ENCODE results near the gene GYS1.

The GYS1 gene

DNA sequence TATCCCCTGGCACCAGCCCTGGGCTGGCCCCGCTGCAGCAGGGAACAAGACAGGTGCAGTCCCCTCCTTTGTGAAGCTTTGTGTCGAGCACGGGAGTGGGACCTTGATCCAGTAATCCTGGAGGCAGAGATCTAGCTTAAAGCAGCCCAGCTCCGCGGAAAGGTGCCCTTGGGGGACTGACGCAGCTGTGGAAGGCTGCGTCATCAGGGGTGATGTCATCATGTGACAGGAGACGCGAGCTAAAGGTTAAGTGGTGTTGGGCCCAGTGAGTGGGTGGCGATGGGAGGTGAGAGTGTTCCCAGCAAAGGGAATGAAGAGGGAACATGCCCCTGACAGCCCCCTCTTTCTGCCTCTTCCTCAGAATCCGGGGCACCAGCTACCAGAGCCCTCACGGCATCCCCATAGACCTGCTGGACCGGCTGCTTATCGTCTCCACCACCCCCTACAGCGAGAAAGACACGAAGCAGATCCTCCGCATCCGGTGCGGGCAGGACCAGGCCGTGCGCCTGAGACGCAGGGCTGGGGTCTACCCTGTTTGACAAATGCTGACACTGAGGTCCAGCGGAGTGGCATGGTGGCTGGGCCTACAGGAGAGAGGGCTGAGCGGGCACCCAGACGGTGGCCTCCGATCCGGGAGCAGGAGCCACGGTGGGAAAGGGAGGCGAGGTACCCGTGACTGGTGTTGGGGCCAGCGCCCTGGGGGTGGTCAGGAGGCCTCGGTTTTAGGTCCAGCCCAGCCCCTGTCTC is 21.2 kb upstream of the GYS1 start:
- H3K27me3 ChIP-seq (ENCODE audit: control insufficient read depth in 1 of 2, insufficient read depth in 1 of 2, low read length in 2 of 2), result peaks cover 5 to 8% of the 10 kb centered on the region in 2 experiments
- H3K9ac ChIP-seq (ENCODE audit: low read length), result no peak overlapping the region
- H2AFZ ChIP-seq (ENCODE audit: low read depth, low read length), result no peak overlapping the region
- H3K27ac ChIP-seq (ENCODE audit: low read length, poor library complexity, severe bottlenecking), result no peak overlapping the region
- no peak overlapping the region for H2BK15ac ChIP-seq (ENCODE audit: low read depth, poor library complexity, severe bottlenecking)
- H3K4ac ChIP-seq (ENCODE audit: low read depth in 1 of 2, low read length in 2 of 2), result no peak overlapping the region
- H3K4me3 ChIP-seq (ENCODE audit: insufficient read depth in 1 of 2, low read depth in 1 of 2, low read length in 2 of 2), result no peak overlapping the region
- no peak overlapping the region for H2BK12ac ChIP-seq (ENCODE audit: low read length in 2 of 2)
- no peak overlapping the region for H3K14ac ChIP-seq (ENCODE audit: low read length in 2 of 2)
- WGBS, result 89% methylated on average over 31 of the region's 32 CpGs
- no peak overlapping the region for H3K4me2 ChIP-seq (ENCODE audit: low read length, poor library complexity, severe bottlenecking)
- H2AK5ac ChIP-seq (ENCODE audit: low read length, severe bottlenecking), result no peak overlapping the region
- no peaks in the 10 kb centered on the region for H3K9me3 ChIP-seq (ENCODE audit: control insufficient read depth, low read length)
- H3K18ac ChIP-seq (ENCODE audit: low read depth in 1 of 2, low read length in 2 of 2), result no peak overlapping the region
- no peak overlapping the region for H2BK5ac ChIP-seq (ENCODE audit: low read depth, low read length, poor library complexity, severe bottlenecking)
- H3K4me1 ChIP-seq (ENCODE audit: control insufficient read depth, insufficient read depth, low read depth, low read length), result peaks cover 10% of the 10 kb centered on the region
- H3K23ac ChIP-seq (ENCODE audit: low read length in 2 of 2), result no peak overlapping the region
- H3K36me3 ChIP-seq (ENCODE audit: control insufficient read depth in 1 of 2, insufficient read depth in 2 of 2, low read depth in 1 of 2, low read length in 2 of 2), result peaks cover 60 to 67% of the 10 kb centered on the region in 2 experiments
- H2BK120ac ChIP-seq (ENCODE audit: low read depth, low read length), result no peak overlapping the region
- DNase-seq, result peak; percentile 44
- H4K8ac ChIP-seq (ENCODE audit: low read length), result no peak overlapping the region
- no peak overlapping the region for H4K91ac ChIP-seq (ENCODE audit: low read length)
- no peaks in the 10 kb centered on the region for H3K79me1 ChIP-seq (replicated peaks; ENCODE audit: low read length, poor library complexity, severe bottlenecking)

DNA sequence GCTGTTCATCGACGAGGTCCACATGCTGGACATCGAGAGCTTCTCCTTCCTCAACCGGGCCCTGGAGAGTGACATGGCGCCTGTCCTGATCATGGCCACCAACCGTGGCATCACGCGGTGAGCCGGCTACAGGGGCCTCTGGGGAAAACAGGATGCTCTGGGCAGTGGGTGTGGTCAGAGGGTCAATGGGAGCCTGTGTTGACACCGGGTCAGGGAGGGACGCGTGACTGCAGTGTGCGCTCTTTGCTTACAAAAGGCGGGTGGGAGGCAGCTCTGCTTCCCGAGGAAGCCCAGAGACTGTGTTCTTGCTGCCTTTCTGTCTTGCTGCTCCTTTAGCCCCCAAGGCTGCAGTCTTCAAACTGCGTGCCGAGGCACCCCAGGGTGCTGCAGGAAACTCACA is 18.1 kb upstream of the GYS1 start:
- H2AK5ac ChIP-seq (ENCODE audit: low read length, severe bottlenecking), result no peak overlapping the region
- no peak overlapping the region for H3K18ac ChIP-seq (ENCODE audit: low read depth in 1 of 2, low read length in 2 of 2)
- H3K4me3 ChIP-seq (ENCODE audit: insufficient read depth in 1 of 2, low read depth in 1 of 2, low read length in 2 of 2), result no peak overlapping the region
- no peak overlapping the region for H3K9ac ChIP-seq (ENCODE audit: low read length)
- DNase-seq, result no peak
- no peak overlapping the region for H4K91ac ChIP-seq (ENCODE audit: low read length)
- H4K8ac ChIP-seq (ENCODE audit: low read length), result no peak overlapping the region
- peaks cover 1% of the 10 kb centered on the region for H3K79me1 ChIP-seq (replicated peaks; ENCODE audit: low read length, poor library complexity, severe bottlenecking)
- no peaks in the 10 kb centered on the region for H3K27me3 ChIP-seq (ENCODE audit: control insufficient read depth in 1 of 2, insufficient read depth in 1 of 2, low read length in 2 of 2)
- H3K4me1 ChIP-seq (ENCODE audit: control insufficient read depth, insufficient read depth, low read depth, low read length), result no peaks in the 10 kb centered on the region
- no peak overlapping the region for H3K27ac ChIP-seq (ENCODE audit: low read length, poor library complexity, severe bottlenecking)
- H2AFZ ChIP-seq (ENCODE audit: low read depth, low read length), result no peak overlapping the region
- H2BK120ac ChIP-seq (ENCODE audit: low read depth, low read length), result no peak overlapping the region
- WGBS, result 87% methylated on average over 17 of the region's 17 CpGs
- H3K9me3 ChIP-seq (ENCODE audit: control insufficient read depth, low read length), result no peaks in the 10 kb centered on the region
- H2BK5ac ChIP-seq (ENCODE audit: low read depth, low read length, poor library complexity, severe bottlenecking), result no peak overlapping the region
- no peak overlapping the region for H2BK15ac ChIP-seq (ENCODE audit: low read depth, poor library complexity, severe bottlenecking)
- H3K4me2 ChIP-seq (ENCODE audit: low read length, poor library complexity, severe bottlenecking), result no peak overlapping the region
- H3K36me3 ChIP-seq (ENCODE audit: control insufficient read depth in 1 of 2, insufficient read depth in 2 of 2, low read depth in 1 of 2, low read length in 2 of 2), result peaks cover 70 to 74% of the 10 kb centered on the region in 2 experiments
- H3K23ac ChIP-seq (ENCODE audit: low read length in 2 of 2), result no peak overlapping the region
- no peak overlapping the region for H3K14ac ChIP-seq (ENCODE audit: low read length in 2 of 2)
- H2BK12ac ChIP-seq (ENCODE audit: low read length in 2 of 2), result no peak overlapping the region
- no peak overlapping the region for H3K4ac ChIP-seq (ENCODE audit: low read depth in 1 of 2, low read length in 2 of 2)

DNA sequence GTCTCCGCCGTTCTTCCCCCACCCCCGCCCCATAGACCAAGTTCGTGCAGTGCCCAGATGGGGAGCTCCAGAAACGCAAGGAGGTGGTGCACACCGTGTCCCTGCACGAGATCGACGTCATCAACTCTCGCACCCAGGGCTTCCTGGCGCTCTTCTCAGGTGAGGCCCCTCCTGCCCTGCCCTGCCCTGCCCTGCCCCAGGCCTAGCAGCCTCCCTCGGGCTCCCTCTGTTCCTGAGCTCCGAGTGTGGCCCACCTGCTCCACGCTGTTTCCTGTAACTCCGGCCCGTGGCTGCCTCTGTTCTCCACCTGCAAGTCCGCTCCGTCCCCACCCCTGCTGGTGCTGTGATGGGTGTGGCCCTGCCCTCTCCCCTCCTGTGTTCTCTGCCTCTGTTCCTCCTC is 17.3 kb upstream of the GYS1 start:
- Histone ChIP-seq H3K4me2 (ENCODE audit: low read length, poor library complexity, severe bottlenecking) (no peak overlapping the region), H3K79me1 (replicated peaks; ENCODE audit: low read length, poor library complexity, severe bottlenecking) (peaks cover 6% of the 10 kb centered on the region), H4K8ac (ENCODE audit: low read length) (no peak overlapping the region), H3K14ac (ENCODE audit: low read length in 2 of 2) (no peak overlapping the region), H3K27ac (ENCODE audit: low read length, poor library complexity, severe bottlenecking) (no peak overlapping the region), H2BK12ac (ENCODE audit: low read length in 2 of 2) (no peak overlapping the region), H3K18ac (ENCODE audit: low read depth in 1 of 2, low read length in 2 of 2) (no peak overlapping the region), H2BK5ac (ENCODE audit: low read depth, low read length, poor library complexity, severe bottlenecking) (no peak overlapping the region), H2AFZ (ENCODE audit: low read depth, low read length) (no peak overlapping the region), H3K23ac (ENCODE audit: low read length in 2 of 2) (no peak overlapping the region), H2BK15ac (ENCODE audit: low read depth, poor library complexity, severe bottlenecking) (no peak overlapping the region), H3K27me3 (ENCODE audit: control insufficient read depth in 1 of 2, insufficient read depth in 1 of 2, low read length in 2 of 2) (no peaks in the 10 kb centered on the region), H4K91ac (ENCODE audit: low read length) (no peak overlapping the region), H3K36me3 (ENCODE audit: control insufficient read depth in 1 of 2, insufficient read depth in 2 of 2, low read depth in 1 of 2, low read length in 2 of 2) (peaks cover 69 to 73% of the 10 kb centered on the region in 2 experiments), H3K4ac (ENCODE audit: low read depth in 1 of 2, low read length in 2 of 2) (no peak overlapping the region), H3K9me3 (ENCODE audit: control insufficient read depth, low read length) (no peaks in the 10 kb centered on the region), H3K4me1 (ENCODE audit: control insufficient read depth, insufficient read depth, low read depth, low read length) (no peaks in the 10 kb centered on the region), H2AK5ac (ENCODE audit: low read length, severe bottlenecking) (no peak overlapping the region), H2BK120ac (ENCODE audit: low read depth, low read length) (no peak overlapping the region), H3K4me3 (ENCODE audit: insufficient read depth in 1 of 2, low read depth in 1 of 2, low read length in 2 of 2) (no peak overlapping the region), H3K9ac (ENCODE audit: low read length) (no peak overlapping the region)
- no peak for DNase-seq
- WGBS, result 92% methylated on average over 18 of the region's 18 CpGs

- WGBS, result 96% methylated on average over 18 of the region's 18 CpGs
- no peak overlapping the region for H2AFZ ChIP-seq (ENCODE audit: low read depth, low read length)
Observed at GRCh38 chr19:49009828-49010227, 16.7 kb upstream of the GYS1 start.

More at GRCh38 chr19:49009828-49010227, 16.7 kb upstream of the GYS1 start:
- H3K27me3 ChIP-seq (ENCODE audit: control insufficient read depth in 1 of 2, insufficient read depth in 1 of 2, low read length in 2 of 2), result no peaks in the 10 kb centered on the region
- DNase-seq, result no peak
- H3K9ac ChIP-seq (ENCODE audit: low read length), result no peak overlapping the region
- H3K4me3 ChIP-seq (ENCODE audit: insufficient read depth in 1 of 2, low read depth in 1 of 2, low read length in 2 of 2), result no peak overlapping the region
- H4K91ac ChIP-seq (ENCODE audit: low read length), result no peak overlapping the region
- no peaks in the 10 kb centered on the region for H3K9me3 ChIP-seq (ENCODE audit: control insufficient read depth, low read length)
- H2BK120ac ChIP-seq (ENCODE audit: low read depth, low read length), result no peak overlapping the region
- H3K36me3 ChIP-seq (ENCODE audit: control insufficient read depth in 1 of 2, insufficient read depth in 2 of 2, low read depth in 1 of 2, low read length in 2 of 2), result peaks cover 69 to 73% of the 10 kb centered on the region in 2 experiments
- no peak overlapping the region for H2BK5ac ChIP-seq (ENCODE audit: low read depth, low read length, poor library complexity, severe bottlenecking)
- no peak overlapping the region for H3K18ac ChIP-seq (ENCODE audit: low read depth in 1 of 2, low read length in 2 of 2)
- H3K4me1 ChIP-seq (ENCODE audit: control insufficient read depth, insufficient read depth, low read depth, low read length), result no peaks in the 10 kb centered on the region
- no peak overlapping the region for H3K14ac ChIP-seq (ENCODE audit: low read length in 2 of 2)
- no peak overlapping the region for H3K4me2 ChIP-seq (ENCODE audit: low read length, poor library complexity, severe bottlenecking)
- no peak overlapping the region for H3K23ac ChIP-seq (ENCODE audit: low read length in 2 of 2)
- H3K4ac ChIP-seq (ENCODE audit: low read depth in 1 of 2, low read length in 2 of 2), result no peak overlapping the region
- no peak overlapping the region for H2BK12ac ChIP-seq (ENCODE audit: low read length in 2 of 2)
- no peak overlapping the region for H2AK5ac ChIP-seq (ENCODE audit: low read length, severe bottlenecking)
- H3K79me1 ChIP-seq (replicated peaks; ENCODE audit: low read length, poor library complexity, severe bottlenecking), result peaks cover 6% of the 10 kb centered on the region
- no peak overlapping the region for H2BK15ac ChIP-seq (ENCODE audit: low read depth, poor library complexity, severe bottlenecking)
- no peak overlapping the region for H3K27ac ChIP-seq (ENCODE audit: low read length, poor library complexity, severe bottlenecking)
- no peak overlapping the region for H4K8ac ChIP-seq (ENCODE audit: low read length)

Data from mesenchymal stem cell (in vitro differentiated cells and primary cell).